Measurements from ENCODE around the gene KAZN. TPM values are rescaled to one million over a fixed set of nuclear protein-coding genes. Genes with fewer than 3 reads are reported as not detected.

Gene KAZN
- polyA plus RNA-seq, 1 experiment: 3.7 TPM

GRCh38 chr1:14594045-14594444 is 4.4 kb upstream of the KAZN start:
- no peak for DNase-seq (ENCODE audit: low read depth, low spot score)
- Histone ChIP-seq H3K9me3 (ENCODE audit: control insufficient read depth, insufficient read depth, low read length) (no peaks in the 10 kb centered on the region; the same call in 1 of the 2 replicates), H3K27me3 (ENCODE audit: control insufficient read depth, insufficient read depth, low read length) (peaks cover 9% of the 10 kb centered on the region), H3K4me3 (ENCODE audit: low read depth, low read length) (no peak overlapping the region), H3K27ac (ENCODE audit: low read depth, low read length) (no peak overlapping the region)
- TF ChIP-seq CTCF (IDR thresholded peaks at IDR 0.05; ENCODE audit: low read depth, low read length): no peak
- ChIA-PET POLR2A (no interaction called here), CTCF (no interaction called here)

GRCh38 chr1:14596591-14596990 is 1.9 kb upstream of the KAZN start:
- ChIA-PET POLR2A (no interaction called here), CTCF (no interaction called here)
- Histone ChIP-seq H3K27me3 (ENCODE audit: control insufficient read depth, insufficient read depth, low read length) (peaks cover 23% of the 10 kb centered on the region), H3K9me3 (ENCODE audit: control insufficient read depth, insufficient read depth, low read length) (no peaks in the 10 kb centered on the region; the same call in 1 of the 2 replicates), H3K27ac (ENCODE audit: low read depth, low read length) (no peak overlapping the region), H3K4me3 (ENCODE audit: low read depth, low read length) (no peak overlapping the region)
- DNase-seq (ENCODE audit: low read depth, low spot score): no peak
- TF ChIP-seq CTCF (IDR thresholded peaks at IDR 0.05; ENCODE audit: low read depth, low read length): no peak

- POLR2A ChIA-PET: no interaction called here
- CTCF ChIA-PET: no interaction called here
- no peak for DNase-seq (ENCODE audit: low read depth, low spot score)
- H3K9me3 ChIP-seq (ENCODE audit: control insufficient read depth, insufficient read depth, low read length): no peaks in the 10 kb centered on the region; the same call in 1 of the 2 replicates
- no peak overlapping the region for H3K4me3 ChIP-seq (ENCODE audit: low read depth, low read length)
- H3K27ac ChIP-seq (ENCODE audit: low read depth, low read length): no peak overlapping the region
- no peak for TF ChIP-seq CTCF (IDR thresholded peaks at IDR 0.05; ENCODE audit: low read depth, low read length)
- peaks cover 23% of the 10 kb centered on the region for H3K27me3 ChIP-seq (ENCODE audit: control insufficient read depth, insufficient read depth, low read length)
Observed at GRCh38 chr1:14597343-14598006, 1.0 kb upstream of the KAZN start.

GRCh38 chr1:14598007-14598497 is 433 bp upstream of the KAZN start:
- DNase-seq (ENCODE audit: low read depth, low spot score): no peak
- Histone ChIP-seq H3K4me3 (ENCODE audit: low read depth, low read length) (no peak overlapping the region), H3K27me3 (ENCODE audit: control insufficient read depth, insufficient read depth, low read length) (peaks cover 23% of the 10 kb centered on the region), H3K9me3 (ENCODE audit: control insufficient read depth, insufficient read depth, low read length) (no peaks in the 10 kb centered on the region; the same call in 1 of the 2 replicates), H3K27ac (ENCODE audit: low read depth, low read length) (no peak overlapping the region)
- TF ChIP-seq CTCF (IDR thresholded peaks at IDR 0.05; ENCODE audit: low read depth, low read length): no peak
- ChIA-PET CTCF (no interaction called here), POLR2A (no interaction called here)

DNA sequence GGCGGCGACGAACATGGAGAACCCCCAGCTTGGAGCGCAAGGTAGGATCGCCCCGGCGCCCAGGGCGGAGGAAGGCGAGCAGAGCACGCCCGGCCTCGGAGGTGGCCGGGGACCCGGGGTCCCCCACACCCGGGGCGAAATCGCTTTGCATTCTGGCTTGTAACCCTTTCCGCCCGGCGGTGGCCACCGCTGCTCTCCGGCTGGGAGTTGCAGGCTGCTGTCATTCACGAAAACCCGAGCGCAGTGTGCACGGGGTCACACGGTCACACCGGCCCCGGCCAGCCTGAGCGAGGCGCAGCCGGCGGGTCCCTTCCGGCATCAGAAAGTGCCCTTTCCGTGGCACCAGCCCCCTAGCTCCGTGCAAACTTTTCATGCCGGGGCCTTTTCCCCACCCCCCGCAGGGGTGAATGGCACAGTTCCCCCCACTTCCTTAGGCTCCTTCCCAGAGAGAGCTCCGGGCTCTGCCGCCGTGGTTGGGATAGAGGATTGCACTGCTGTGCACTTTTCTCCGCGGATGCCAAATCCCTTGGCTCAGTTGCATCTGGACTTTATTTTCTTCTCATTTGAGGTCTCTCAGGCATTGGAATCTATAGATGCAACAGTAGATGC is 802 bp downstream of the KAZN start:
- TF ChIP-seq CTCF (IDR thresholded peaks at IDR 0.05; ENCODE audit: low read depth, low read length): no peak
- POLR2A ChIA-PET: no interaction called here
- Histone ChIP-seq H3K9me3 (ENCODE audit: control insufficient read depth, insufficient read depth, low read length) (no peaks in the 10 kb centered on the region; the same call in 1 of the 2 replicates), H3K27ac (ENCODE audit: low read depth, low read length) (no peak overlapping the region), H3K4me3 (ENCODE audit: low read depth, low read length) (no peak overlapping the region), H3K27me3 (ENCODE audit: control insufficient read depth, insufficient read depth, low read length) (peaks cover 23% of the 10 kb centered on the region)
- DNase-seq (ENCODE audit: low read depth, low spot score): no peak
- CTCF ChIA-PET: no interaction called here
